ENCODE results near the gene C3orf22.

The C3orf22 gene

GRCh38 chr3:126571078-126571477, 12.3 kb upstream of the C3orf22 start:
- POLR2A ChIA-PET (ENCODE audit: low non-redundant PET): no interaction called here
- CTCF ChIA-PET: no interaction called here
- DNase-seq (ENCODE audit: low spot score): no peak
- no peak overlapping the region for H3K27ac ChIP-seq
- no peak for TF ChIP-seq CTCF (conservative IDR thresholded peaks at IDR 0.05; ENCODE audit: low read depth)

- no peak for DNase-seq (ENCODE audit: low spot score)
- CTCF ChIA-PET: no interaction called here
- H3K27ac ChIP-seq: no peak overlapping the region
- POLR2A ChIA-PET (ENCODE audit: low non-redundant PET): no interaction called here
- no peak for TF ChIP-seq CTCF (conservative IDR thresholded peaks at IDR 0.05; ENCODE audit: low read depth)
These were observed 11.4 kb upstream of the C3orf22 start for GRCh38 chr3:126570103-126570541.

- H3K27ac ChIP-seq: no peak overlapping the region
- DNase-seq (ENCODE audit: low spot score): no peak
- no peak for TF ChIP-seq CTCF (conservative IDR thresholded peaks at IDR 0.05; ENCODE audit: low read depth)
- ChIA-PET CTCF (no interaction called here), POLR2A (ENCODE audit: low non-redundant PET) (no interaction called here)
These were observed 10.8 kb upstream of the C3orf22 start for GRCh38 chr3:126569390-126569975.

- DNase-seq (ENCODE audit: low spot score): no peak
- no peak for TF ChIP-seq CTCF (conservative IDR thresholded peaks at IDR 0.05; ENCODE audit: low read depth)
- ChIA-PET CTCF (no interaction called here), POLR2A (ENCODE audit: low non-redundant PET) (no interaction called here)
- H3K27ac ChIP-seq: no peak overlapping the region
These were observed 10.1 kb upstream of the C3orf22 start for GRCh38 chr3:126568776-126569342.

- no peak overlapping the region for H3K27ac ChIP-seq
- ChIA-PET CTCF (no interaction called here), POLR2A (ENCODE audit: low non-redundant PET) (no interaction called here)
- TF ChIP-seq CTCF (conservative IDR thresholded peaks at IDR 0.05; ENCODE audit: low read depth): no peak
- peak; percentile 19 for DNase-seq (ENCODE audit: low spot score)
These were observed 9.1 kb upstream of the C3orf22 start for GRCh38 chr3:126567696-126568438.

- ChIA-PET POLR2A (ENCODE audit: low non-redundant PET) (no interaction called here), CTCF (interaction anchor here (1.1 kb wide), 1 partner anchor 40 kb away, joined by 6 read pairs; no protein-coding TSS in a partner anchor)
- TF ChIP-seq CTCF (conservative IDR thresholded peaks at IDR 0.05; ENCODE audit: low read depth): no peak
- H3K27ac ChIP-seq: no peak overlapping the region
- no peak for DNase-seq (ENCODE audit: low spot score)
These were observed 4.1 kb upstream of the C3orf22 start for GRCh38 chr3:126562737-126563276.
